Testis (tissue), 3 donors: ENCODE data around the gene CAMKMT. TPM values are rescaled to one million over a fixed set of nuclear protein-coding genes. Genes with fewer than 3 reads are reported as not detected.

Source experiments
- DNase-seq: peaks from one replicate; pipeline ENCODE4 v3.0.0-alpha.2; 2019
- H3K27ac ChIP-seq, 2 donors: fragments of 200-600 bp; sonication (generic); one replicate each; pipeline ENCODE4 v1.5.1; 2019
- H3K27me3 ChIP-seq: fragments of 200-600 bp; sonication (generic); one replicate; pipeline ENCODE4 v1.5.1; 2019
- H3K36me3 ChIP-seq: fragments of 200-600 bp; sonication (generic); one replicate; pipeline ENCODE4 v1.5.1; 2017; ENCODE audit warnings: low read depth; ENCODE audit errors: missing control alignments
- H3K4me1 ChIP-seq: fragments of 200-600 bp; sonication (generic); one replicate; pipeline ENCODE4 v1.5.1; 2019
- H3K4me3 ChIP-seq, 2 donors: fragments of 200-600 bp; sonication (generic); one replicate each; pipeline ENCODE4 v1.5.1; 2017 to 2019
- H3K9me3 ChIP-seq: fragments of 200-600 bp; sonication (generic); one replicate; pipeline ENCODE4 v1.5.1; 2017
- POLR2A ChIP-seq: fragments of 450-650 bp; IDR thresholded peaks from one replicate; pipeline ENCODE4 v1.6.1; 2017; ENCODE audit warnings: antibody characterized with exemption, mild to moderate bottlenecking, moderate library complexity
- WGBS, 2 donors: methylation state at CpG; one replicate each; pipeline ENCODE4 v1.1.5; 2018; 5-methylcytosine and 5-hydroxymethylcytosine counted together
- intact Hi-C: fragments of 100-400 bp; cut with DNase I; formaldehyde crosslinking; loops from one replicate; pipeline ENCODE4 v1.15.1; 2023; ENCODE audit warnings: low total_unique reads
- polyA plus RNA-seq: library from polyadenylated mRNA; stranded (reverse); fragments of 350-450 nt; fragmentation: Illumina TruSeq; extraction: RNeasy Lipid Tissue Mini Kit (QIAGEN cat#74804); gene quantifications from one replicate; pipeline ENCODE4 v1.2.3, GENCODE V29; 2014; ENCODE audit warnings: low read depth, low replicate concordance; ENCODE audit not compliant: insufficient read depth
- total RNA-seq, 2 donors: library from RNA; depleted of rRNA; stranded (reverse); fragments of >200 nt; gene quantifications; one replicate each; pipeline ENCODE4 v1.2.3, GENCODE V29; 2016
- TF ChIP-seq, protein P1 (sequence below), 3 experiments: fragments of 450-650 bp in 2 of 3; fragments of 200-600 bp in 1 of 3; sonication (generic) in 1 of 3; IDR thresholded peaks; one replicate each; pipeline ENCODE4 v1.5.1; 2016 to 2019; ENCODE audit warnings: antibody characterized with exemption in 3 of 3, mild to moderate bottlenecking in 2 of 3, moderate library complexity in 1 of 3

CAMKMT gene
- total and polyA plus RNA-seq, 3 donors from 2014 or later, result 15.9 to 21.2 (median 18.5) TPM

DNA sequence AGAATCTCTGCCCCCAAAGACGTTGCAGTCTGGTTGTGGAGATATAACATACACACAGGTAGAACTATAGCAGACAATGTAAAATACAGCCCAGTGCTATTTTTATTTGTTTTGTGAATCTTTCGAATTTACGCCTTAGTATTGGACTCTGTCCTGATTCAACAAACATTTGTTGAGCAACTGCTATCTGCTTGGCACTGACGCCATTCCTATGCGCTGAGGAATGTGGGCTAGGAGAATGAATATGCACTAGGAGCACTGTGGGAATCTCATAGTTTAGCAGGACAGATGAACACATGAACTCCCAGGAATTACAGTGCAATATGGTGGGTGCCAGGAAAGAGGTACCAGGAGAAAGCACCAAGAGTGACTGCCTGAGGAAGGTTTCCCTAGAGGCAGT, 398.1 kb downstream of the CAMKMT start:
- H3K36me3 ChIP-seq, result no peaks in the 10 kb centered on the region
- no peaks in the 10 kb centered on the region for H3K4me1 ChIP-seq
- no peak for TF ChIP-seq POLR2A
- TF ChIP-seq, protein P1, sequence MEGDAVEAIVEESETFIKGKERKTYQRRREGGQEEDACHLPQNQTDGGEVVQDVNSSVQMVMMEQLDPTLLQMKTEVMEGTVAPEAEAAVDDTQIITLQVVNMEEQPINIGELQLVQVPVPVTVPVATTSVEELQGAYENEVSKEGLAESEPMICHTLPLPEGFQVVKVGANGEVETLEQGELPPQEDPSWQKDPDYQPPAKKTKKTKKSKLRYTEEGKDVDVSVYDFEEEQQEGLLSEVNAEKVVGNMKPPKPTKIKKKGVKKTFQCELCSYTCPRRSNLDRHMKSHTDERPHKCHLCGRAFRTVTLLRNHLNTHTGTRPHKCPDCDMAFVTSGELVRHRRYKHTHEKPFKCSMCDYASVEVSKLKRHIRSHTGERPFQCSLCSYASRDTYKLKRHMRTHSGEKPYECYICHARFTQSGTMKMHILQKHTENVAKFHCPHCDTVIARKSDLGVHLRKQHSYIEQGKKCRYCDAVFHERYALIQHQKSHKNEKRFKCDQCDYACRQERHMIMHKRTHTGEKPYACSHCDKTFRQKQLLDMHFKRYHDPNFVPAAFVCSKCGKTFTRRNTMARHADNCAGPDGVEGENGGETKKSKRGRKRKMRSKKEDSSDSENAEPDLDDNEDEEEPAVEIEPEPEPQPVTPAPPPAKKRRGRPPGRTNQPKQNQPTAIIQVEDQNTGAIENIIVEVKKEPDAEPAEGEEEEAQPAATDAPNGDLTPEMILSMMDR (IDR thresholded peaks at IDR 0.05), result no peak
- no peak overlapping the region for H3K4me3 ChIP-seq
- H3K27me3 ChIP-seq, result no peaks in the 10 kb centered on the region
- 86 to 92% methylated on average over 5 of the region's 5 CpGs for WGBS, 2 donors
- intact Hi-C loops, result no loop called here
- no peaks in the 10 kb centered on the region for H3K9me3 ChIP-seq
- no peak overlapping the region for H3K27ac ChIP-seq
- no peak for DNase-seq

DNA sequence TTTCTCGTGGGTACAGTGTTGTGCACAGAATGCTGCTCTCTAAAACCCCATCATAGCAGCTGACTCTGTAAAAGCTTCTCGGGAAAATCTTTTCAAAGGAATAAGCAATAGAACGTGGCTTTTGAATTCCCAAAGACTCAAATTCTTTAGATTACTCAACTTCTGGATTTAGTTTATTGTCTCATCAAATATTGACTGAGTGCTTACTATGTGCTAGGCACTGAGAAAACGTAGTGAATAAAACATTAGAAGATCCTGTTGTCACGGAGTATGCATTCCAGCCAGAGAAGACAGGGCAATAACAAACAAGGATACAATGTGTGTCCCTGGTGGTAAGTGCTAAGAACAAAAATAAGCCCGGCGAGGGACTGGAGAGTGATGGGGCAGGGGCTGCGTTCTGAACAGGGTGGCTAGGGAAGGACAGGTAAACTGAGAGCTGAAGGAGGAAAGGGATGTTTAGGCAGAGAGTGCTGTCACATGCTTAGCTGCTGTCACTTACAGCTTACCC, 401.6 kb downstream of the CAMKMT start:
- Histone ChIP-seq H3K9me3 (no peaks in the 10 kb centered on the region), H3K36me3 (no peaks in the 10 kb centered on the region), H3K4me3 (no peak overlapping the region), H3K4me1 (no peaks in the 10 kb centered on the region), H3K27me3 (no peaks in the 10 kb centered on the region), H3K27ac (no peak overlapping the region)
- WGBS, 2 donors, result 70 to 72% methylated on average over 8 of the region's 8 CpGs
- intact Hi-C loops, result no loop called here
- TF ChIP-seq, protein P1 (IDR thresholded peaks at IDR 0.05), result no peak
- no peak for TF ChIP-seq POLR2A
- no peak for DNase-seq

DNA sequence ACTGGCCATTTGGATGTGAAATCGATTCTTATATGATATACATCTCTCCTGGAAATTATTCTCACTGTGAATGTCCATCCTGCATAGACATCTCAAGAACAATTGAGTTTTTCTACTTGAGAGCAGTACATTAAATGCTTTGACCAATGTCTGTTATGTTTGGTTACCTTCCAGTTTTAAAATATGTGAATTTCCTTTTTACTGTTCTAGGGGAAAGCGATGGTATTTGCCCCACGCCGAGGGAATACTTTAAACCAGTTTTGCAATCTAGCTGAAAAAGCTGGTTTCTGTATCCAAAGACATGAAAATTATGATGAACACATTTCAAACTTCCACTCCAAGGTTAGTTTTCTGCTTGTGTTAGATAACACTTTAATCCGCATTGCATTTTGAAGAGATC, 404.5 kb downstream of the CAMKMT start:
- Histone ChIP-seq H3K27me3 (no peaks in the 10 kb centered on the region), H3K4me1 (no peaks in the 10 kb centered on the region), H3K36me3 (no peaks in the 10 kb centered on the region), H3K4me3 (no peak overlapping the region), H3K27ac (no peak overlapping the region), H3K9me3 (no peaks in the 10 kb centered on the region)
- WGBS, 2 donors, result 83 to 86% methylated on average over 5 of the region's 5 CpGs
- no peak for DNase-seq
- TF ChIP-seq POLR2A, result no peak
- TF ChIP-seq, protein P1 (IDR thresholded peaks at IDR 0.05), result no peak
- intact Hi-C loops, result no loop called here

DNA sequence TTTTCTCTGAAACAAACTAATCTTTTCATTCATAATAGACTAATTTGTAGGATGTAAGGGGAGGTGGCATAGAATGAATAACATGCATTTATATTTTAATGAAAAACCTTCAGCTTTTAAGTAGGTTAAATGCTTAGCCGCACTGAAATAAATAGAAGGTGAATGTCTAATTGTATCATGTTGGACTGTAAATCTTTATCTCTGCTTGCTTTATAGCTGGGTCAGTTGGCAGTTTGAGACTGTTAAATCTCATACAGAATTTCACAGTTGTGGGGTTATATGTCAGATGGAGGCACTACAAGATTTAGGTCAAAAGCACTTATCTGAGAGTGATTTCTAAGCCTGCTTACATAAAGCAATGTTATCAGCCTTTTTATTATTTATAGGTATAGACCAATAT, 405.0 kb downstream of the CAMKMT start:
- H3K27ac ChIP-seq, result no peak overlapping the region
- TF ChIP-seq, protein P1 (IDR thresholded peaks at IDR 0.05), result no peak
- no peak for TF ChIP-seq POLR2A
- intact Hi-C loops, result no loop called here
- no peak overlapping the region for H3K4me3 ChIP-seq
- H3K36me3 ChIP-seq, result no peaks in the 10 kb centered on the region
- WGBS, 2 donors, result 100% methylated on average over 1 of the region's 1 CpG
- H3K27me3 ChIP-seq, result no peaks in the 10 kb centered on the region
- no peaks in the 10 kb centered on the region for H3K9me3 ChIP-seq
- H3K4me1 ChIP-seq, result no peaks in the 10 kb centered on the region
- no peak for DNase-seq

DNA sequence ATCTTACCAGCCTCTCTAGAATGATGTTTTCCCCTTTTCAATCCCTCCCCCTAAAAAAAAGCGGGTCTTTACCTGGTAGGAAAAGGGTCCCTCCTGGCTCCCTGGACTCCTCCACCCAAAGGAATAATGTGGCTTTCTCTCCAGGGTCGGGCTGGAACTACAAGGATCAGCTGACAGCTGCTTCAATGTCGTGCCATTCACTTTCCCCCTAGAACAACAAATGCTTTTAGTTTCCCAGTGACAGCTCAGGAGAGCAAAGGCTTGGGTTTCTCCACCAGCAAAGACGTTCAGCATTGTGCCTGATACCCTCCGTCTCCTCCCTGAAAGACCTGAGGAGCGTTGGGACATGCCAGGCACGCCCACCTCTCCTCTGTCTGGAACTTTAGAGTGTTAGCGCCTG, 405.9 kb downstream of the CAMKMT start:
- no peak overlapping the region for H3K27ac ChIP-seq
- TF ChIP-seq, protein P1 (IDR thresholded peaks at IDR 0.05), result no peak
- no peak for TF ChIP-seq POLR2A
- DNase-seq, result no peak
- 72 to 80% methylated on average over 8 of the region's 8 CpGs for WGBS, 2 donors
- H3K4me3 ChIP-seq, result no peak overlapping the region
- no peaks in the 10 kb centered on the region for H3K9me3 ChIP-seq
- no peaks in the 10 kb centered on the region for H3K4me1 ChIP-seq
- intact Hi-C loops, result no loop called here
- no peaks in the 10 kb centered on the region for H3K36me3 ChIP-seq
- no peaks in the 10 kb centered on the region for H3K27me3 ChIP-seq
